ENCODE measurements around the gene KLK14.

Gene KLK14, protein sequence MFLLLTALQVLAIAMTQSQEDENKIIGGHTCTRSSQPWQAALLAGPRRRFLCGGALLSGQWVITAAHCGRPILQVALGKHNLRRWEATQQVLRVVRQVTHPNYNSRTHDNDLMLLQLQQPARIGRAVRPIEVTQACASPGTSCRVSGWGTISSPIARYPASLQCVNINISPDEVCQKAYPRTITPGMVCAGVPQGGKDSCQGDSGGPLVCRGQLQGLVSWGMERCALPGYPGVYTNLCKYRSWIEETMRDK

DNA sequence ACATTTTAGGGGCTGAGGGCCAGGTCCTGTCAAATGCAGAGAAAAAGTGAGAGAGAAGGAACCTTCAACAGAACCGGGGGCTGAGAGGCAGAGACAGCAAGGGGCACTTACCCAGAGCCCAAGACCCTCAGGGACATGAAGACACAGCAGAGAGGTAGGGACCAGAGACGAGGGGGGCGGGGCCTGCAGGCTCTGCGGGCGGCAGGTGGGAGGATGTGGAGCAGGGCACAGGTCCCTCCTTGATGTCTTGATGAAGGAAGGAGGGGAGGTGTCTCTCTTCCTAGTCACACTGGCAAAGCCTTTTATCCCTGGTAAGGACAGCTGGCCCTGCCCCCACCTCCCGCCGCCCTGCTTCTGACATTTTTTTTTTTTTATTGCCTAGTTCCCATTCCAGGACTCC is at the start of gene KLK14:
Gene KLK14, minus strand, starts transcription at position 277 of the 400 bp plus-strand sequence. Its CDS starts 273 bp downstream, at position 4.
- no peak for DNase-seq (ENCODE audit: extremely low read depth in 1 of 2, low read depth in 1 of 2)

- no peak for DNase-seq (ENCODE audit: extremely low read depth in 1 of 2, low read depth in 1 of 2)
Measured at GRCh38 chr19:51131780-51132680, 49.3 kb upstream of the KLK14 start.

DNA sequence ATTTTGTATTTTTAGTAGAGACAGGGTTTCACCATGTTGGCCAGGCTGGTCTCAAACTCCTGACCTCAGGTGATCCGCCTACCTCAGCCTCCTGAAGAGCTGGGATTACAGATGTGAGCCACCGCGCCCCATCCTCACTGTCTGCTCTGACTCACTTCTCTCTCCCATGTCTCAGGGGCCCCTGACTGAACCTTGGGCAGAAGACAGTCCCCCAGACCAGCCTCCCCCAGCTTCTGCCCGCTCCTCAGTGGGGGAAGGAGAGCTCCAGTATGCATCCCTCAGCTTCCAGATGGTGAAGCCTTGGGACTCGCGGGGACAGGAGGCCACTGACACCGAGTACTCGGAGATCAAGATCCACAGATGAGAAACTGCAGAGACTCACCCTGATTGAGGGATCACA is 47.0 kb upstream of the KLK14 start:
- DNase-seq (ENCODE audit: extremely low read depth in 1 of 2, low read depth in 1 of 2) = no peak

- no peak for DNase-seq (ENCODE audit: extremely low read depth in 1 of 2, low read depth in 1 of 2)
Measured at GRCh38 chr19:51128227-51128626, 45.5 kb upstream of the KLK14 start.

GRCh38 chr19:51127755-51128154 is 45.1 kb upstream of the KLK14 start:
- DNase-seq (ENCODE audit: extremely low read depth in 1 of 2, low read depth in 1 of 2) = no peak

DNA sequence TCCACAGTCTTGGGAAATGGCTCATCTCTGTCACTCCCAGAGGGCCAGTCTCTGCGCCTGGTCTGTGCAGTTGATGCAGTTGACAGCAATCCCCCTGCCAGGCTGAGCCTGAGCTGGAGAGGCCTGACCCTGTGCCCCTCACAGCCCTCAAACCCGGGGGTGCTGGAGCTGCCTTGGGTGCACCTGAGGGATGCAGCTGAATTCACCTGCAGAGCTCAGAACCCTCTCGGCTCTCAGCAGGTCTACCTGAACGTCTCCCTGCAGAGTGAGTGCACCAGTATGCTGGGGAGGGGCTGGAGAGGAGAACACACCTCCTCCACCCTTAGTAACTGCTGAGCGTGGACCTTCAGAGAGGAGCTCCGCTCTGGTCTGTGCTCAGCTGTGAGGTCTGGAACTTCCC is 44.3 kb upstream of the KLK14 start:
- no peak for DNase-seq (ENCODE audit: extremely low read depth in 1 of 2, low read depth in 1 of 2)

- DNase-seq (ENCODE audit: extremely low read depth in 1 of 2, low read depth in 1 of 2) = no peak
Measured at GRCh38 chr19:51125421-51126075, 42.9 kb upstream of the KLK14 start.

GRCh38 chr19:51124729-51125128 is 42.0 kb upstream of the KLK14 start, which contains the start of gene SIGLEC9:
TSS of gene SIGLEC9 (plus strand) at chr19:51124906. CDS start at chr19:51124975, 69 bp downstream.
- no peak for DNase-seq (ENCODE audit: extremely low read depth in 1 of 2, low read depth in 1 of 2)

GRCh38 chr19:51124216-51124615 is 41.5 kb upstream of the KLK14 start:
- no peak for DNase-seq (ENCODE audit: extremely low read depth in 1 of 2, low read depth in 1 of 2)

- DNase-seq (ENCODE audit: extremely low read depth in 1 of 2, low read depth in 1 of 2) = no peak
Measured at GRCh38 chr19:51123802-51124201, 41.1 kb upstream of the KLK14 start.

GRCh38 chr19:51123381-51123800 is 40.7 kb upstream of the KLK14 start:
- DNase-seq (ENCODE audit: extremely low read depth in 1 of 2, low read depth in 1 of 2) = peak in 1 of 2 donors; percentile 20

- DNase-seq (ENCODE audit: extremely low read depth in 1 of 2, low read depth in 1 of 2) = no peak
Measured at GRCh38 chr19:51122112-51122981, 39.7 kb upstream of the KLK14 start.

GRCh38 chr19:51121257-51121656 is 38.6 kb upstream of the KLK14 start:
- DNase-seq (ENCODE audit: extremely low read depth in 1 of 2, low read depth in 1 of 2) = no peak

DNA sequence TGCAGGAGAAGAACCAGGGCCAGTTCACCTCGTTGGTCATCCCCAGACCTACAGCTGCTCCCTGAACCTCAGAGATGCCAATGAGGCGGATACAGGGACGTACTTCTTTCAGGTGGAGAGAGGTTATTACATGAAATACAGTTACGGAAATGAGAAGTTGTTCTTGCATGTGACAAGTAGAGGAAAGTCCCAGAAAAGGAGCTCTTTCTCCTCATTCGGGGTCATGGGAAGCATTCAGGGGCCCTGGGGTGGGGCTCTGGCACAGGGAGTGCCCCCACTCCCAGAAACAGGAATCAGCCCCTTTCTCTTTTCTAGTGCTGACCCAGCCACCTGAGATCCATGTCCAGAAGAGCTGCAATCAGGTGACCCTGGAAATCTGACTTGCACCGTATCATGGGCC is 37.5 kb upstream of the KLK14 start:
- no peak for DNase-seq (ENCODE audit: extremely low read depth in 1 of 2, low read depth in 1 of 2)

- no peak for DNase-seq (ENCODE audit: extremely low read depth in 1 of 2, low read depth in 1 of 2)
Measured at GRCh38 chr19:51119611-51120010, 36.9 kb upstream of the KLK14 start.

DNA sequence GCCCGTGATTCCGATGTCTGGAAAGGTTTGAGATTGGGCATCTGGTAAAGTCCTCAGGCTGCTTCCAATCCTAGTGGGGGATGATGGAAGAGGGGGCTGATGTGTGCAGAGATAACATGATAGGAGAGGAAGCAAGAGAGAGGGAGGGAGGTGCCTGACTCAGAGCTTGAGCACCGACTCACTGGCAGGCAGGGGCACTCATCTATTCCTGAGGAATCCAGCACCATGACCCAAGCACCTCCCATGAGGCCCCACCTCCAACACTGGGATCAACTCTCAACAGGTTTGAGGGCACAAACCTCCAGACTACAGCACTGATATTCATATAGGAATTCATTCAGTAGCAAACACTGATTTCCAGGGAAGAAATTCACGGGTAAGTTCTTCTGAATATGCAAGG is 36.4 kb upstream of the KLK14 start:
- no peak for DNase-seq (ENCODE audit: extremely low read depth in 1 of 2, low read depth in 1 of 2)

DNA sequence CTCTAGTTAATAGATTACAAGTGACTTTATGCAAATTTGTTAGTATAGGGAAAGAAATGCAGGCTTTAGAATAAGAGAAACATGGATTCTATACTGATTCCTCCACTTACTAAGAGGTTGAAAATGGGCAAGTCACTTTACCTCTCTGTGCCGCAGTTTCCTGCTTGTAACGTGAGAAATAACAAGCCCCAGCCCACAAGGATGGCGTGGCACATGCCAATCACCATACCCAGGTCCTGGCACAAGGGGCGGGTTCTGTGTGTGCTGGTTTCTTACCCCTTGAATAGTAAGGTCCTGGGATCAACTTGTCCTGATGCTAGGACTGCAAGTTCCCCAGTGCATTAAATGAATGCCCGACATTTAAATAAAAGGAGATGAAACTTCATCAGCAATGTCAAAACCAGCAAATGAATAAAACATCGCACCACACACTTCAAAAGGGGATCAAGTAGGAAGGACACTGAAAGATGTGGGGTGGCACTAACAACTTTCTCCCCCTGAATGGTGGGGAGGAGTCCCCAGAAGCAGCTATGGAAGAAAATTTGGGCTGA is 34.1 kb upstream of the KLK14 start:
- DNase-seq (ENCODE audit: extremely low read depth in 1 of 2, low read depth in 1 of 2) = no peak

GRCh38 chr19:51114087-51114729 is 31.5 kb upstream of the KLK14 start:
- no peak for DNase-seq (ENCODE audit: extremely low read depth in 1 of 2, low read depth in 1 of 2)

DNA sequence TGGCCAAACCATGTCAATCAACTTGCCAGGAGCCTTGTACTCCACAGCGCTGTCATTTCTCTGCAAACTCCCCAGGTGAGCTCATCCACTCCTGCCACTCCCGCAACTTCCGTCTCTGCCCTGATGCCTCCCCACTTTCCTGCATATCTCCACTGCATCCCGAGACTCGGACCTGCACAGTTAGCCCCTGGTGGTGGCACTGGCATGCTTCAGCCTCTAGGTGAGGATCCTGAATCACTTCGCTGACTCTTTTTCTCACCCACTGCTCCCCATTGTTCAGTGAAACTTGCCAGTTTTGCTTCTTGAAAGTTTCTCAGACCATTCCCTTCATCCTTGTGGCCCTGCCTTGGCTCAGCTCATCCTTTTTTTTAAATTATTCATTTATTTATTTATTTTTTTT is 28.9 kb upstream of the KLK14 start:
- no peak for DNase-seq (ENCODE audit: extremely low read depth in 1 of 2, low read depth in 1 of 2)

DNA sequence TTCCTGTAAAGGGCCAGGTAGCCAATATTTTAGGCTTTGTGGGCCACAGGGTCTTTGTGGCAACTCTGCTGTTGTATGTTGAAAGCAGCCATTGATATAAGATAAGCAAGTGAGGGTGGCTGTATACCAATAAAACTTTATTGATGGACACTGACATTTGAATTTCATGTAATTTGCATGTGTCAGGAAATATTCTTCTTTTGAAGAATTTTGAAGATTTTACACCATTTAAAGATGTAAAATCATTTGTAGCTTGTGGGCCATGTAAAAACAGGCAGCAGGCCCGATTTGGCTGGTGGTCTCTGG is 27.9 kb upstream of the KLK14 start:
- no peak for DNase-seq (ENCODE audit: extremely low read depth in 1 of 2, low read depth in 1 of 2)
